HG03558 (cell line): Measurements from ENCODE around the gene RPS4Y1.
"Not testable (repeated sequence)": the region's sequence is repeated elsewhere in the genome, so short reads cannot be mapped to it uniquely, and the experiment has no call there.

ENCODE experiments used
- ATAC-seq: cut with Tn5 transposase; IDR thresholded peaks from one replicate; pipeline ENCODE4 v1.9.1; 2021; ENCODE audit warnings: moderate number of reproducible peaks; ENCODE audit not compliant: unreplicated experiment; ENCODE audit errors: extremely low read depth

RPS4Y1 gene

GRCh38 chrY:2841471-2841893 is at the start of gene RPS4Y1:
TSS of gene RPS4Y1 (plus strand) at chrY:2841602. CDS start at chrY:2841625, 23 bp downstream.
- no peak for ATAC-seq

GRCh38 chrY:2796977-2797523 is 44.4 kb upstream of the RPS4Y1 start:
- ATAC-seq: no peak

- no peak for ATAC-seq
These were observed 43.4 kb upstream of the RPS4Y1 start for GRCh38 chrY:2797991-2798390.

- no peak for ATAC-seq
These were observed 41.2 kb upstream of the RPS4Y1 start for GRCh38 chrY:2800246-2800645.

- not testable (repeated sequence) for ATAC-seq
These were observed 24.1 kb upstream of the RPS4Y1 start for GRCh38 chrY:2817146-2817896.

GRCh38 chrY:2824471-2824870 is 16.9 kb upstream of the RPS4Y1 start:
- ATAC-seq: no peak

GRCh38 chrY:2828497-2828896 is 12.9 kb upstream of the RPS4Y1 start:
- no peak for ATAC-seq

- no peak for ATAC-seq
These were observed 6.2 kb upstream of the RPS4Y1 start for GRCh38 chrY:2835230-2835629.

GRCh38 chrY:2837078-2837477 is 4.3 kb upstream of the RPS4Y1 start:
- no peak for ATAC-seq

- no peak for ATAC-seq
These were observed 3.5 kb upstream of the RPS4Y1 start for GRCh38 chrY:2837932-2838331.

GRCh38 chrY:2846791-2847190 is 5.4 kb downstream of the RPS4Y1 start:
- ATAC-seq: no peak

GRCh38 chrY:2848384-2848783 is 7.0 kb downstream of the RPS4Y1 start:
- ATAC-seq: no peak

GRCh38 chrY:2849368-2849767 is 8.0 kb downstream of the RPS4Y1 start:
- no peak for ATAC-seq

GRCh38 chrY:2854145-2854774 is 12.9 kb downstream of the RPS4Y1 start:
- ATAC-seq: no peak

- ATAC-seq: no peak
These were observed 15.7 kb downstream of the RPS4Y1 start for GRCh38 chrY:2857068-2857467.

- ATAC-seq: no peak
These were observed 16.3 kb downstream of the RPS4Y1 start for GRCh38 chrY:2857686-2858085.

- ATAC-seq: no peak
These were observed 18.4 kb downstream of the RPS4Y1 start for GRCh38 chrY:2859782-2860181.

GRCh38 chrY:2860511-2860910 is 19.1 kb downstream of the RPS4Y1 start:
- no peak for ATAC-seq

- no peak for ATAC-seq
These were observed 25.2 kb downstream of the RPS4Y1 start for GRCh38 chrY:2866581-2866980.

GRCh38 chrY:2867469-2867868 is 26.1 kb downstream of the RPS4Y1 start:
- ATAC-seq: no peak

- ATAC-seq: no peak
These were observed 26.7 kb downstream of the RPS4Y1 start for GRCh38 chrY:2868035-2868607.
